ENCODE results near the gene ACTN1.

DNA sequence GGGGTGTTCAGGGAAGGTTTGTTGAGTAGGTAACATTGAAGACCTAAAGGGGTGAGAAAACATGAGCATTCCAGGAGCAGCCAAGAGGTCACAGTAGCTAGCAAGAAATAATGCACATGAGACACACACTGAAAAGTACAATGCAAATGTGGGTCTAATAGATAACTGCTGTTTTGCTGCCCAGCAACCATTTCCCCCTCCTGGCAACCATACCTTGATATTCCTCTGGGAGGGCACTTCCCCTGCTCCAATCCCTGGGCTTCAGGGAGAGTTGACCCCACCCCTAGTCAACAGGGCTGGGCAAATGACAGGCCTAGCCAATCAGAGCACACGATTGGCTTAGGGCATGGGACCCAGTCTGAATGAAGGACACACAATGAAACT, 8.5 kb upstream of the ACTN1 start:
- TF ChIP-seq CTCF (conservative IDR thresholded peaks at IDR 0.05) (no peak), ZFX (IDR thresholded peaks at IDR 0.05) (no peak)
